NOMO-1 treated with dmso at 0.1 percent for 144 hours (cell line): ENCODE measurements around the gene CC2D1A.
"Not testable (repeated sequence)": the region's sequence is repeated elsewhere in the genome, so short reads cannot be mapped to it uniquely, and the experiment has no call there.

Experiments used
- DNase-seq: peaks from one replicate; lab custom pipeline; 2025; ENCODE audit not compliant: unreplicated experiment; lab: John Stamatoyannopoulos, UW

The CC2D1A gene

DNA sequence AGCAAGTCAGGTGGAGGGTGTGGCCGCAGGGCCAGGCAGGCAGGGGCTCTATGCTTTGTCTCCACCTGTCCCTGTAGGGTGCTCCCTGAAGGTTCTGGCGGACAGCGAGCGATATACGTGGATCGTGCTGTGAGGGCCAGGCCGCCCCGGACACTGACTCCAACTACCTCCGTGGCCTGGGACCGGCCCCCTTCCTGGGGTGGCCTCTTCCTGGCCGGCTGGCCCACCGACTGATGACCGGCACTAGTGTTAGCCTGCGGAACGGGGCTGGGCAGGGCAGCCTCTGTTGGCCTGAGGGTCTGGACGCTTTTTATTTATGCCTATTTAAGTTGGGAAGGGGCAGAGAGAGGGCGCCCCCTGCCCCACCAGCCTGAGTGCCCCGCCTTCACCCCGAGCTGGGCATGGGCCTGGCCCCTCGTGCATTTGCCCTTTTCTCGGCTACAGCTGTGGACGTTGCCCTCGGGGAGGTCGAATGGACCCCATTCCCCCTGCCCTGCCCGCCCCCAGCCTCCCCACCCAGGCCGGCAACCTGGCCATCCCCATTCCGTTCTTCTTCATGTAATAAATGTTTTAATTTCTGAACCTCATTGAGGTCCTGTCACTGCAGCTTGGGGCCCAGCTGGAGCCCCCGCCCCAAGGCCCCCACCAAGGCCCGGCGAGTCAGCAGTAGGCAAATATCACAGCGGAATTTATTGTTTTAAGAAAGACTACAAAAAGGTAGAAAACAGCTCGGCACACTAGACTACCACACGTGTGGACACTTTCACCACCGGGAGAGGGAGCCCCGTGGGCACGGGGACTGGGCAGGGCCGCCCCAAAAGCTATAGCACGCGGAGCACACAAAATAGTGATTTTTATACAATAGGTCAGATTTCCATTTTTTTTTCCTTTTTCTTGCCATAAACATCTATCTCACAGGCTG is 55.1 kb downstream of the CC2D1A start:
- no peak for DNase-seq

DNA sequence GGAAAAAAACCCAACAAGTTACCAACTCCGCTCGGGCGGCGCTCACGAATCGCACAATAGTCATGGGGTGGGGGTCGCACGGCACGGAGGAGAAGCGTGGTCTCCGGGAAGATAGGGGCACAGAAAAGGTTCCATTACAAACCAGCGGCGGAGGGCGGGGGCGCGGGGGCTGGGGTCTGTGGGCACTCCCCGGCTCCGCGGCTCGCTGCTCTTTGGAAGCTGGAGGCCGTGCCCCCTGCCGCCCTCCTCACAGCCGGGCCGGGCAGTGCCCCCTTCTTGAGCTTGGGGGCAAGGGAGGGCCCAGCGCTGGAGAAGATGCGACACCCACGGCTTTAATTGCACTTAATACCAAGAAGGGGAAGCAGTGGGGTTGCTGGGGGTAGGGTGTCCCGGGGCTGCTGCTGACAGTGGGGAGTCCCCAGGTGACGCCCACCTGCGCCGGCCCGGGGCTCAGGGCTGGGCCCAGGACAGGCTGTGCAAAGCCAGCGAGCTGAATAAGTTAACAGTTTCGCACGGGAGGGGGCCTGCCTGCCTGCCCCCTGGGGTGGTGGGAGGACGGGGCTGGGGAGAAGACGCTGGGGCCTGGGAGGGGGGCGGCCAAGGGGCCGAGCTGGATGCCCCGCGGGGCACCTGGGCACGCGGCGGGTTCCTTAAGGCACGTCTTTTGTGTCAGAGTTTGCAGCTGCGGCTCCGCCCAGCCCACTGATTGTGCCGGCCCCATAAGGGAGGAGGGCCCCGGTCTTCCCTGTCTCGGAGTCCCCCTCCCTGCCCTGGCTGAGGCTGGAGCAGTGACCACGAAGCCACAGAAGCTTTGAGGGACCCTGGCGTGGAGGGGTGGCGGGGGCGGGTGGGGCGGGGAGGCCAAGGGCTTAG is 56.1 kb downstream of the CC2D1A start:
- no peak for DNase-seq

DNA sequence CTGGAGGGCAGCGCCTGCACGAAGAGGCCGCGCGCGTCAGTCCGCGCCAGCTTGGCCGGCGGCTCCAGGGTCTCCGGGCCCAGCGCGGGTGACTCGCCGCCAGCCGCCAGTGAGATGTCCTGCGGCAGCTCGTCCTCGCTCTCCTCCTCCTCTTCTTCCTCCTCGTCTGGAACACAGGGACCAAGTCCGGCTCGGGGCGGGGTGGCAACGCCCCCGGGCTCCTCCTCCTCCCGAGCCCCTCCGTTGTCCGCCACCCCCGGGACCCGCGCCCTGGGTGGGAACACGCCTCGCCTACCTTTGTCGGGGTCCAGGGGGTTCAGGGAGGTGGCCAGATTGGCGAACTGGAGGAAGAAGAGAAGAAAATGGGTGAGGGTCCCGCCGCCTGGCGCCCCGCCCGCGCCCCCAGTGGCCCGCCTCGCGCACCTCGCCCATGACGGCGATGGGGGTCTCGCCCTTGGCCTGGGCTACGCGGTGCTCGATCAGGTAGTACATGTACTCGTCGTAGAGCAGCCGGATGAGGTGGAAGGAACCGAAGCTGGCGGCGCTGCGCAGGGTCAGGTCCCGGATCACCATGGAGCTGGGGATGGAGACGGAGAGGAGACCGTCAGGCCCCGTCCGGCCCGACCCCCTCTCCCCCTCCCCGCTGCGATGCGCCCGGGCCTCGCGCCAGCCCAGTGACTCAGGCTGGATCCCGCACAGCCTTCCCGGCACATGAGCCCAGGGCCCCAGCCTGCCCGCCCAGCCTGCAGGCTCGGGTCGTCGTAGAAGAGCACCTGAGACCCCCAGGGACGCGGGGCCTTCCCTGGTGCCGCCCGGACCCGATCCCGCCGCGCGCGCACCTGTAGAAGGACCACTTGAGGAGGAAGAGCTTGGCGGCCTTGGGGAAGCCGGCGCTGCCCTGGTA is 57.0 kb downstream of the CC2D1A start:
- DNase-seq = no peak

DNA sequence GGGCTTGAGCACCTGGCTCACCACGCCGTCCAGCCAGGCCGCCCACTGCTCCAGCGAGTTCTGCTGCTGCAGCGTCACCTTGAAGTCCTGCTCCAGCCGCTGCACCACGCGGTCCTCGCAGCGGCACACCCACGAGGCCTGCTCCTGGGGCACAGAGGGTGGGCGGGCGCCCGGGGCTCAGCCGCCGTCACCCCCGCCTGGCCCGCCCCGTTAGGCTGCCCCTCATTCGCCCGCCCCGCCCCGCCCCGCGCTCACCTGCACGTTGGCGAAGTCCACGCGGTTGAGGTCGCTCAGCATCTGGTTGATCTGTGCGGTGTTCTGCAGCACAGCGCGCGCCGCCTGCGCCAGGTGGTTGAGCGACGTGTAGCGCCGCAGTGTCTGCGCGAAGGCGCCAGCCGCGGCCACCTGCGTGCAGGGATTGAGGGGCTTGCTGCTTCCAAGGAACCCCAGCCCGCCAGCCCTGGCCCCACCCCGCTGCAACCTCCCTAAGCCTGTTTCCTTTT is 57.7 kb downstream of the CC2D1A start:
- DNase-seq = no peak

DNA sequence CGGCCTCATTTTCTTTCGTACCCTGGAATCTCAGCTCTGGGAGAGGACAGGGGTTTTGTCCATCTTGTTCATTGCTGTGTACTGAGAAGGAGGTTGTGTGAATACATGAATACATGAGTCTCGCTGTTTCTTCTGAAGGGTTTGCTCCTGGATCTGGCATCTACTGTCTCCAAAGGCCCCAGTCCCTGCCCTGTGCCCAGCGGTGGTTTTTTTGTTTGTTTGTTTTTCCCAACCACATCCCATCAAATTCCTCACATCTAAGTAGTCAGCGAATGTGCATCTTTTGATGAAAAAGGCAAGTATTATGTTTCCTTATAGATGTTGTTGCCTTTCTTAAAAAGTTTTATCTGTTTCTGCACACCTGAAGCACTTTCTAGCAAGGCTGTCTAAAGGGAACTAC is 58.8 kb downstream of the CC2D1A start:
- no peak for DNase-seq

DNA sequence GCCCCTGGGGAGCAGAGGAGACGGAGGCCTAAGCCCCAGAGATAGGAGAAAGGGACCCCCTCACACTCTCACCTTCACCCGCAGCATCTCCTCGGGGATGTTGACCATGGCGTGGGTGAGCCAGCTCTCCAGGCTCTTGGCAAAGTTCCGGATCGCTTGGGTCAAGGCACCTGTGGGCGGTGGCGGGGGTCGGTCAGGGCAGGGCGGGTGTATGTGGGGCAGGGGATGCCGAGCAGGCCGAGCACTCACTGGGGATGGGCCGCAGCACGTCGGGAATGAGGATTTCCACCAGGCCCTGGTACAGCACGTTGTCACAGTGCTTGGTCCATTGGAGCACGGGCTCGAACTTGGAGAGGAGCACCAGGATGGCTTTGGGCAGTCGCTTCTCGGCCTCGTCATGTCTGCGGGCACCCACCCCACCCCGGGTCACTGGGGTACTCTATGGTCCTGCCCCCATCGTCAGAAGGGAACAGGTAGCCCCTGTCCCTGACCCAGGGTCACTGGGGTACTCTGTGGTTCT is 59.4 kb downstream of the CC2D1A start:
- no peak for DNase-seq

DNA sequence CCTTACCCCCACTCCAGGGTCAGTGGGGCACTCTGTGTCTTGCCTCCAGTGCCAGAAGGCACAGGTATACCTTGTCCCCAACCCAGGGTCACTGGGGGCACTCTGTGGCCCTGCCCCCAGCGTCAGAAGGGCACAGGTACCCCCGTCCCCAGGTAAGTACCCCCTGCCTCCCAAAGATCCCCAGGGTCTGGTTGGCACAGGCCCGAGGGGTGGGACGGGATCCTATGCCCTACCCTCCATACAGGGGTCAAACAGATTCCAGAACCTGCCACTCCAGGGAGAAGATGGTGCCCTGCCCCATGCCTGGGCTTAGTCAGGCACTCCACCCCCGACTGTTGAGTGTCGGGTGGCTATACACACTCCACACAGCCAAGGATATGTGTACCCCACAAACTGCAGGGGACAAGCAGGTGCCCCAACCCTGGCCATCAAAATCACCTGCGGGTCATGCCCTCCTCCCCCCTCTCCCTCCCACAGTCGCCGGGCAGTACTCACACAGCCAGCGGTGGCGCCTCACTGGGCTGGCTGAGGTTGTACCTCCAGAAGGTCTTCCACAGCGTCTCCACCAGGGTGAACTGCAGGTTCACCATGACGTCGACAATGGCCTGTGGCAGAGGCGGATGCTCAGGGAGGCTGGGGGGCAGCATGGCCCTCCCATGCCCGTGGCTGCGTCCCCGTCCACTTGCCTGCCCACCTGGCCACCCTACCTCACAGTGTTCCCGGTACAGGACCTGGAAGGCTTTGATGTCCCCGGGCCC is 60.1 kb downstream of the CC2D1A start:
- no peak for DNase-seq

DNA sequence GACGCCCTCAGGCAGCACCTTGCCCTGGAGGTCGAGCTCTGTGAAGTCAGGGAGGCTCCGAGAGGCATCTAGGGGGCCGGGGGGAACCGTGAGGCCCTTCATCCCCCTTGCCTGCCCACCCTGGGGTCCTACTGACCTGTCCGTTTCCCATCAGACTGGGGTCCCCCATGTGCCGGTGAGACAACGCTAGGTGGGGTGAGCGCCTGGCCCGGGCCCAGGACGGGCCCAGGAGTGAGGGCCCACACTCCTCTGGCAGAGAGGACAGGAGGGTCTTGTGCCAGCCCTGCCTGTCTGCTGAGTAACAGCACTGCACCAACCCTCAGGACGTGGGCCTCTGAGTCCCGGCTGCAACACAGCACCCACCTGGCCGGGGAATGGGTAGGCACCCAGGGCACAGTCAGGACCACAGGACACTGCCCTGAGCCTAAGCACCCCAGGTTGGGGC is 60.7 kb downstream of the CC2D1A start:
- DNase-seq = no peak

DNA sequence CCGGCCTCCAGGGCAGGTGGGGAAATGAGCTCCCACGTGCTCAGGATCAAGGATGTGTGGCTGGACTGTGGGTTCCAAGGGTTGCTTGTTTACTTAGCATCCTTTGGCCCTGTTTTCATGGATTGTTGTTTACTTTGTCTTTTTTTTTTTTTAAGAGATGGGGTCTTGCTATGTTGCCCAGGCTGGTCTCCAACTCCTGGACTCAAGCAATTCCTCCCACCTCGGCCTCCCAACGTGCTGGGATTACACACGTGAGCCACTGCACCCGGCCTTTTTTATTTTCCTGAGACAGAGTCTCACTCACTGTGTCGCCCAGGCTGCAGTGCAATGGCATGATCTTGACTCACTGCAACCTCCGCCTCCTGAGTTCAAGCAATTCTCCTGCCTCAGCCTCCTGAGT is 61.2 kb downstream of the CC2D1A start:
- not testable (repeated sequence) for DNase-seq

DNA sequence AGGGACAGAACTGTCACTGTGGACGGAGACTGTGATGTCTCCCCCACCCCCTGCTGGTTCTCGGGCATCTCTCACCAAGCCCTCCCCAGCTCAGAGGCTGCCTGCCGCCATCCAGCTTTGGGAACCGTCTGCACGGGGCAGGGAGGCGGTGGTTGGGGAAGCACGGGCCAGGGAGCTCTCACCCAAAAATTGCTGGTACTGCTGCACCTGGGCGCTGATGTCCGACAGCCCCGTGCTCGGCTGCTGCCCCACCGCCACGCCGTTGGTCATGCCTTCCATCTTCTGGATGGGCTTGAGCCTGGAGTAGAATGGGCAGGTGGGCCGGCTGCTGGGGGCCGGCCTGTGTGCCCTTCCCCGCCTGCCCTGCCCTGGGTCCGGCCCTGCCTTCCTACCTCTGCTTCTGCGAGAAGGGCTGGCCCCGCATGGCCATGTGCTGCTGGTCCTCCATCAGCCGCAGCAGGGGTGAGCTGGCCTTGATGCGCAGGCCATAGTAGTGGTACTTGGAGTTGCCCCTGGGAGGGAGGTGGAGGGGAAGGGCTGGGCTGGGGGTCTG is 62.5 kb downstream of the CC2D1A start:
- DNase-seq = no peak

DNA sequence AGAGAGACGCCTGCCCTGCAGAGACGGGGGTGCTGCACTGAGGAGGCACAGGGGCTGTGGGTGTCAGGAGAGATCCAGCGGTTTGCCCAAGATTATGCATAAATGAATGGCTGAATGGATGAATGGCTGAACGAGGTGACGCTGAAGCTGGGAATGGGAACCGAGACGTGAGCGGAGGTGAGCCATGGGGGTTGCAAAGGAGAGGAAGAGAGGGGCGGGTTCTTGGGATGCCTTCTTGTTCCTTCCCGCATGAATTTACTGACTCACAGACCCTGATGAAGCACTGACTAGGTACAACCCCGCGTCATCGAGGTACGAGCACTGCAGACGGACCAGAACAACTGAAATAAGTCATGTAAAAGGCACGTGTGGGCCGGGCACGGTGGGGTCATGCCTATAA is 63.0 kb downstream of the CC2D1A start:
- DNase-seq = no peak

DNA sequence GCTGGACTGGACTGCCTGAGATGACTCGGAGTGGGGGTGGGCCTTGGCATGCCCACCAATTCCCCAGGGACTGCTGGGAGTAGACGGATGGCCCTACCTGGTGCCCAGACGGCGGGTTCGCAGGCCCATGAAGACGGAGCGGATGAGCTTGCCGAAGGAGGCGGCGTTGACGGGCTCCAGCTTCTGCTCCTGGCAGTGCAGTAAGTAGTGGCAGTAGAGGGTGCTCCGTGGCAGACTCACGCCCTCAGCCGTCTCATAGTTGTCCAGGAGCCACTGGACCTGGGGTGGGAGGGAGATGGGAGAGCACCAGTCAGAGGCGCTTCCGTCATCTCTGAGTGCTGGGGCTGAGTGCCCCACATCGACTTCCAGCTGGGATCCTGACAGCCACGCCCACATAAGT is 63.9 kb downstream of the CC2D1A start:
- DNase-seq = no peak

DNA sequence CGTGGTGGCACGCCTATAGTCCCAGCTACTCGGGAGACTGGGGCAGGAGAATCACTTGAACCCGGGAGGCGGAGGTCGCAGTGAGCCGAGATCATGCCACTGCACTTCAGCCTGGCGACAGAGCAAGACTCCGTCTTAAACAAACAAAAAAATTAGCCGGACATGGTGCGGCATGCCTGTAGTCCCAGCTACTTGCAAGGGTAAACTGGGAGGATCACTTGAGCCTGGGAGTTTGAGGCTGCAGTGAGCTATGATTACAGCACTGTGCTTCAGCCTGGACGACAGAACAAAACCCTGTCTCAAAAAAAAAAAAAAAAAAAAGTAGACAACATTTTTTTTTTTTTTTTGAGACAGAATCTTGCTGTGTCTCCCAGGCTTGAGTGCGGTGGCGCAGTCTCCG is 65.9 kb downstream of the CC2D1A start:
- not testable (repeated sequence) for DNase-seq

DNA sequence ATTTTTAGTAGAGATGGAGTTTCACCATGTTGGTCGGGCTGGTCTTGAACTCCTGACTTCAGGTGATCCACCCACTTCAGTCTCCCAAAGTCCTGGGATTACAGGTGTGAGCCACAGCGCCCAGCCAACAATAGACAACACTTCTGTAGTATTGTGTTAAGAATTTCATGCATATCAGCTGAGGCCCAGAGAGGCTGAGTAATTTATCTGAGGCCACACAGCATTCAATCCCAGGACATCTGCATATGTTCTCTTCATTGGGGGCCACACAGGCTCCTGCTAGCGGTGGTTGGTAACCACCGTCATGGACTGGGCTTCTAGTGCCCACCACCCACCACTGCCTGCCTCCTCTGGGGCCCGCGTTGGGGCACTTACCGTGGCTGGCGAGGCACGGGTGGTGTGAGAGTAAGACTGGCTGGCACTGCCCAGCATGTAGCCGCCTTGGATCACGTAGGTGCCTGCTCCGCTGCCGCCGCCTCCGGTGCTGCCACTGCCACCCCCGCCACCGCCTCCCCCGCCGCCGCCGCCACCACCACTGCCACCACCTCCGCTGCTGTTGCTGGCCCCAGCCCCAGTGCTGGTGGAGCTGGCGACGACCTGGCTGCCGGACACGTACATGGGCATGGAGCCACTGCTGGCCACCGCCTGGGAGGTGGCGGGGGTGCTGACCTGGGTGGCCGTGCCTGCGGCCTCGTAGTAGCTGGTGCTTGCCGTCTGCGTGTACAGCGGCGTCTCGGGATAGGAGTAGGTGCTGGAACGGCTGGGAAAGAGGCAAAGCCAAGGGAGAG is 66.6 kb downstream of the CC2D1A start:
- no peak for DNase-seq

DNA sequence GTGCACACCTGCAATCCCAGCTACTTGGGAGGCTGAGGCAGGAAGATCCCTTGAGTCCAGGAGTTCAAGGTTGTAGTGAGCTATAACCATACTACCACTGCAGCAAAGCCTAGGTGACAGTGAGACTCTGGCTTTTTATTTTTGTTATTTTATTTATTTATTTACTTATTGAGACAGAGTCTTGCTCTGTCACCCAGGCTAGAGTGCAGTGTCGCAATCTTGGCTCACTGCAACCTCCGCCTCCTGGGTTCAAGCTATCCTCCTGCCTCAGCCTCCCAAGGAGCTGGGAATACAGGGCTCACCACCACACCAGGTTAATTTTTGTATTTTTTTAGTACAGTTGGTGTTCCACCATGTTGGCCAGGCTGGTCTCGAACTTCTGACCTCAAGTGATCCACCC is 67.5 kb downstream of the CC2D1A start:
- not testable (repeated sequence) for DNase-seq

DNA sequence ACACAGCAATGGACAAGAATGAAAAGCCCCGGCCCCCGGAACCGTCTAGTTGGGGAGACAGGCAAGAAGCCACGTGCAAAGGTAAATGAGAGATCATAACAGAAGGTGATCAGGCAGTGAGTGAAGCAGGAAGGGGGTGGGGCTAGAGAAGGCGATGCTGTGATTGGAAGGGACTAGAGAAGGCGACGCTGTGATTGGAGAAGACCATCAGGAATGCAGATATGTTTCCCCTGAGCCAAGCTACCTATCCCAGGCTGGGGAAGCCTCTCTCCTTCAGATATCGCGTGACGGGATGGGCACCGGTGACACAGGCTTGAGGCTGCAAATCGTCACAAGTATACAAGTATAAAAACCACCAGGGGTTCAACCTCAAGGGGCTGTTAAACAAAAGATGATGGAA is 68.1 kb downstream of the CC2D1A start:
- no peak for DNase-seq

DNA sequence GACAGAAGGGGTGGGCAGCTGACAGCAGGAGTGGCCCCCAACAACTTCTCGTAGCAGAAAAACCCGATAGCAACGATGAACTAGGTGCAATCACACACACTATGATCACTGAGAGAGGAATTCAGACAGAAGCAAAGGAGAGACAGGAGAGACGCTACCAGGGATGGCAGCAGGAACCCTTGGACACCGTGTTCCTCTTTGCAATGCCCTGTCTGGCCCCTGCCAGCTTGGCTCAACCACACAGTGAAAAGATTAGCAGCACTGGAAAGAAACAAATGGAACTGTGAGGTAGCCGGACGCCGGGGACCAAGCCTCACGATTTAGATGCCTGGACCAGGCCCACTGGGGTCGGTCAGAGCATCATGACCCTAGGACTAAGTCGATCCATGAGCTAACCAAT is 69.9 kb downstream of the CC2D1A start:
- DNase-seq = no peak

DNA sequence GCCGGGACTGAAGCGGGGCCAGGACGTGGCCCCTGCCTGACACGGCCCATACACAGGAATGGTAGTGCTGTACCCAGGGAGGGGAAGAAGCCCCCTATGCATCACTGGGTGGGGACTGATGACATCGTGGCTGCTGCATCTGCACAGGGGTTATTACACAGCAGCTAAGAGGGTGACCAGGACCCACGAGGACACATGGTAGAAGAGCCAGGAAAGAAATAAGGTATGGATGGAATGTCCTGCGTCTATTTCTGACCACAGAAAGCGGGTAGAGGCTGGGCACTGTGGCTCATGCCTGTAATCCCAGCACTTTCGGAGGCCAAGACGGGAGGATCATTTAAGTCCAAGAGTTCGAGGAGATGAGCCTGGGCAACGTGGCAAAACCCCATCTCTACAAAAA is 70.4 kb downstream of the CC2D1A start:
- DNase-seq = no peak

DNA sequence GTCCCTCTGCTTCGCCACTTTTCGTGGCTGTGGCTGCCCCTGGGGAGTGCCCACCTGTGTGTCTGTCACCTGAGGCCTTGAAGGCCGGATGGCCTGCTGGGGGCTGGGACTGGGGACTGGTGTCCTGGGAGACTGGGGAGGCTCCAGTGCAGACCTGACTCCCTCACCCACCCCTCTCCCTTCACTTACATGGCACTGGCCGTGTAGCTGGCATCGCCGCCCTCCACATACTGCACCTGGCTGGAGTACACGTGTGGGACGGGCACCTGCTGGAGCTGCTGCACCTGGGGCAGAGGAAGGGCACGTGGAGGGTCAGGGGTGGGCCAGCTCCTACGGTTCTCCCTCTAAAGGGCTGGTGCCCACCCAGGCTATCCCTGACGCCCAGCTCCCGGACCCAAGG is 71.8 kb downstream of the CC2D1A start:
- DNase-seq = no peak
